A549 (cell line): Measurements from ENCODE around the gene BAHCC1. TPM values are rescaled to one million over a fixed set of nuclear protein-coding genes. Genes with fewer than 3 reads are reported as not detected.

ENCODE experiments used
- ATAC-seq, 2 experiments: fragments of 200-7000 bp in 1 of 2; fragments of >200 bp in 1 of 2; cut with Nextera tagmentation in 1 of 2; cut with Tn5 transposase in 1 of 2; 3 replicates each; pipeline versions ENCODE4 v1.8.0 to v1.9.1; 2018 to 2020; ENCODE audit warnings: mild to moderate bottlenecking in 1 of 2, moderate library complexity in 1 of 2
- CTCF ChIA-PET: fragments of 300-600 bp; sonication (Branson Sonifier 250); formaldehyde crosslinking; extraction: SDS; loops from one replicate; lab custom pipeline; 2021; ENCODE audit warnings: antibody characterized with exemption, inconsistent platforms; lab: Yijun Ruan, JAX
- POLR2A ChIA-PET: fragments of 350-600 bp; formaldehyde crosslinking; extraction: SDS; loops from one replicate; lab custom pipeline; 2021; ENCODE audit warnings: antibody characterized with exemption, inconsistent platforms; lab: Yijun Ruan, JAX
- DNase-seq, 2 experiments: peaks; one replicate each; pipeline versions ENCODE4 v3.0.0 to v3.0.0-alpha.2; 2011 to 2016; ENCODE audit warnings: low read depth in 1 of 2, low spot score in 1 of 2
- FAIRE-seq: peaks from 2 replicates; lab custom pipeline; 2011; peaks lifted over from hg19 to GRCh38; lab: Jason Lieb, UNC
- H3K27ac ChIP-seq, 2 experiments: fragments of >200 bp; sonication (Bioruptor Twin); formaldehyde crosslinking; 3 replicates each; pipeline ENCODE4 v1.5.1; 2016 to 2017
- H3K4me1 ChIP-seq: fragments of >200 bp; sonication (Bioruptor Twin); formaldehyde crosslinking; 3 replicates; pipeline ENCODE4 v1.6.1; 2016
- H3K4me2 ChIP-seq: fragments of >200 bp; sonication (Bioruptor Twin); formaldehyde crosslinking; 3 replicates; pipeline ENCODE4 v1.6.1; 2016
- H3K4me3 ChIP-seq: fragments of >200 bp; sonication (Bioruptor Twin); formaldehyde crosslinking; 3 replicates; pipeline ENCODE4 v1.5.1; 2016
- H3K9me3 ChIP-seq: fragments of >200 bp; sonication (Bioruptor Twin); formaldehyde crosslinking; 3 replicates; pipeline ENCODE4 v1.6.1; 2016
- BHLHE40 ChIP-seq: IDR thresholded peaks from 2 replicates; pipeline ENCODE4 v1.6.1; 2012; ENCODE audit warnings: low read depth, low read length, inconsistent platforms
- CBX8 ChIP-seq: fragments of 200-600 bp; sonication (generic); IDR thresholded peaks from 2 replicates; pipeline ENCODE4 v1.6.1; 2016
- CEBPB ChIP-seq, 2 experiments: fragments of >200 bp in 1 of 2; sonication (Bioruptor Twin) in 1 of 2; formaldehyde crosslinking in 1 of 2; IDR thresholded peaks; 2 replicates each; pipeline ENCODE4 v1.6.1; 2012 to 2016
- EHMT2 ChIP-seq: fragments of 200-600 bp; sonication (generic); IDR thresholded peaks from 2 replicates; pipeline ENCODE4 v1.6.1; 2016; ENCODE audit warnings: antibody characterized with exemption, low read depth, mild to moderate bottlenecking, moderate library complexity
- EP300 ChIP-seq, 2 experiments: fragments of >200 bp; sonication (Bioruptor Twin); formaldehyde crosslinking; IDR thresholded peaks; 2 replicates in 1 of 2; 3 replicates in 1 of 2; pipeline ENCODE4 v1.6.1; 2016 to 2017
- ESRRA ChIP-seq: fragments of 150-350 bp; IDR thresholded peaks from 2 replicates; pipeline ENCODE4 v1.6.1; 2014; ENCODE audit warnings: mild to moderate bottlenecking, low read length, borderline replicate concordance
- FOSL2 ChIP-seq, 2 experiments: fragments of 450-650 bp in 1 of 2; fragments of >200 bp in 1 of 2; sonication (Bioruptor Twin) in 1 of 2; formaldehyde crosslinking; IDR thresholded peaks; 2 replicates each; pipeline versions ENCODE4 v1.5.0 to v1.6.1; 2016 to 2020; ENCODE audit warnings: mild to moderate bottlenecking in 1 of 2, moderate library complexity in 1 of 2
- HEYL ChIP-seq: fragments of 250-450 bp; sonication (Bioruptor Pico); IDR thresholded peaks from 2 replicates; pipeline ENCODE4 v1.8.0; 2021; ENCODE audit warnings: mild to moderate bottlenecking, moderate library complexity
- JUNB ChIP-seq: fragments of >200 bp; sonication (Bioruptor Twin); formaldehyde crosslinking; IDR thresholded peaks from 2 replicates; pipeline ENCODE4 v1.6.1; 2016
- MAZ ChIP-seq: fragments of 150-350 bp; IDR thresholded peaks from 2 replicates; pipeline ENCODE4 v1.6.1; 2014; ENCODE audit warnings: antibody characterized with exemption, low read depth, low read length, borderline replicate concordance
- MYC ChIP-seq: IDR thresholded peaks from 2 replicates; pipeline ENCODE4 v1.6.1; 2012; ENCODE audit warnings: mild to moderate bottlenecking, inconsistent platforms, low read length, improper control_type of control experiment, borderline replicate concordance
- NFE2L2 ChIP-seq: fragments of 150-350 bp; conservative IDR thresholded peaks from 2 replicates; pipeline ENCODE4 v1.6.1; 2014; ENCODE audit warnings: low read length
- NPAS2 ChIP-seq: fragments of 250-450 bp; sonication (Bioruptor Pico); IDR thresholded peaks from 2 replicates; pipeline ENCODE4 v1.8.0; 2022; ENCODE audit warnings: mild to moderate bottlenecking, moderate library complexity, borderline replicate concordance
- NR3C1 ChIP-seq: fragments of >200 bp; sonication (Bioruptor Twin); formaldehyde crosslinking; IDR thresholded peaks from 3 replicates; pipeline ENCODE4 v1.6.1; 2017
- POLR2A ChIP-seq: IDR thresholded peaks from 2 replicates; pipeline ENCODE4 v1.6.1; 2012; ENCODE audit warnings: mild to moderate bottlenecking, low read length
- POLR2AphosphoS2 ChIP-seq: conservative IDR thresholded peaks from 2 replicates; pipeline ENCODE4 v1.6.1; 2012; ENCODE audit warnings: low read length, improper control_type of control experiment, inconsistent platforms
- RAD21 ChIP-seq, 2 experiments: fragments of >200 bp in 1 of 2; sonication (Bioruptor Twin) in 1 of 2; formaldehyde crosslinking in 1 of 2; IDR thresholded peaks in 1 of 2; conservative IDR thresholded peaks in 1 of 2; 2 replicates in 1 of 2; 3 replicates in 1 of 2; pipeline ENCODE4 v1.6.1; 2012 to 2018; ENCODE audit warnings: inconsistent platforms in 1 of 2
- RARB ChIP-seq: fragments of 250-450 bp; sonication (Bioruptor Pico); IDR thresholded peaks from 2 replicates; pipeline ENCODE4 v1.8.0; 2021; ENCODE audit warnings: mild to moderate bottlenecking, moderate library complexity
- RCOR1 ChIP-seq: fragments of 150-350 bp; IDR thresholded peaks from 2 replicates; pipeline ENCODE4 v1.6.1; 2014; ENCODE audit warnings: antibody characterized with exemption, low read length, low read depth
- RFX5 ChIP-seq: fragments of 450-650 bp; IDR thresholded peaks from 2 replicates; pipeline ENCODE4 v1.7.1; 2014; ENCODE audit warnings: antibody characterized with exemption, mild to moderate bottlenecking, moderate library complexity
- SMC3 ChIP-seq: fragments of >200 bp; sonication (Bioruptor Twin); formaldehyde crosslinking; IDR thresholded peaks from 3 replicates; pipeline ENCODE4 v1.6.1; 2018; ENCODE audit warnings: inconsistent platforms
- SREBF2 ChIP-seq: fragments of 450-650 bp; IDR thresholded peaks from 2 replicates; pipeline ENCODE4 v1.6.1; 2014; ENCODE audit warnings: mild to moderate bottlenecking, moderate library complexity
- TFCP2L1 ChIP-seq: fragments of 250-450 bp; sonication (Bioruptor Pico); IDR thresholded peaks from 2 replicates; pipeline ENCODE4 v1.5.0; 2021; ENCODE audit warnings: mild to moderate bottlenecking
- ZFP36 ChIP-seq: fragments of 450-650 bp; IDR thresholded peaks from 2 replicates; pipeline ENCODE4 v1.6.1; 2014; ENCODE audit warnings: borderline replicate concordance; ENCODE audit not compliant: partially characterized antibody
- ZNF302 ChIP-seq: fragments of 250-450 bp; sonication (Bioruptor Pico); IDR thresholded peaks from 2 replicates; pipeline ENCODE4 v1.9.0; 2021; ENCODE audit warnings: inconsistent platforms, mild to moderate bottlenecking, moderate library complexity
- WGBS: methylation state at CpG from one replicate; pipeline ENCODE4 v1.1.6; 2017; ENCODE audit errors: missing lambda C conversion rate; 5-methylcytosine and 5-hydroxymethylcytosine counted together
- polyA plus RNA-seq, 4 experiments: library from polyadenylated mRNA; depleted of rRNA in 3 of 4; stranded (reverse); fragments of >200 nt; fragmentation: RNase III in 1 of 4; extraction: RNeasy Plus Mini Kit Qiagen cat#74134 plus additional on column Dnase treatment in 1 of 4; gene quantifications; 2 replicates in 3 of 4; 3 replicates in 1 of 4; pipeline ENCODE4 v1.2.3, GENCODE V29; 2011 to 2017
- TF ChIP-seq, protein P1 (sequence below): IDR thresholded peaks from 2 replicates; pipeline ENCODE4 v1.6.1; 2012; ENCODE audit warnings: low read depth, borderline replicate concordance
- TF ChIP-seq, protein P2 (sequence below): fragments of 250-450 bp; sonication (Bioruptor Pico); IDR thresholded peaks from 2 replicates; pipeline ENCODE4 v1.5.0; 2021; ENCODE audit warnings: mild to moderate bottlenecking, moderate library complexity, borderline replicate concordance
- TF ChIP-seq, protein P3 (sequence below): fragments of >200 bp; sonication (Bioruptor Twin); formaldehyde crosslinking; IDR thresholded peaks from 3 replicates; pipeline ENCODE4 v1.5.1; 2016

Gene BAHCC1
- polyA plus RNA-seq, 2 of the 4 experiments (the other 2 are of a cell fraction) = 2.6 to 5.8 TPM

DNA sequence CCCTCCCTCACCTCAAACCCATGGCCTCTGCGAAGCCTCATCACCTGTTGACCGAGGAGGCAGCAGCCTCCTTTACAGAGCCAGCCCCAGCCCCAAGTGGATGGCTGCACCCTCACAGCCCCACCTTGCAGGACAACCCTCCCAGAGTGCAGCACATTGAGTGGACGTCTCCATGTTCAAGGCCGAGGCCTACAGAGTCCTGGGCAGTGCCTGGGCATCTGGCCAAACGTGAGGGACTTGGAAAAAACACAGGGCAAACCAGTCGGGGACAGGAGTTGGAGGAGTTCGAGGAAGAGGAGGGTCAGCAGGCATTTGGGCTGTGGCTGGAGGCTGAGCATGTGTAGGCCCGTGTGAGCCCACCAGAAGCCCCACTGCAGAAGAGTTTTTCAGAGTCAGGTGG lies 77.8 kb downstream of the BAHCC1 start:
- FAIRE-seq (no peak), ATAC-seq (no peak), DNase-seq (no peak)
- 80% methylated on average over 8 of the region's 8 CpGs for WGBS
- Histone ChIP-seq H3K4me3 (no peak overlapping the region), H3K9me3 (no peaks in the 10 kb centered on the region), H3K4me2 (no peak overlapping the region), H3K27ac (no peak overlapping the region), H3K4me1 (no peaks in the 10 kb centered on the region)
- TF ChIP-seq RCOR1 (no peak), NR3C1 (no peak), BHLHE40 (no peak), TFCP2L1 (no peak), RFX5 (no peak), CBX8 (no peak), POLR2A (no peak), ESRRA (no peak), SMC3 (no peak), NPAS2 (no peak), SREBF2 (no peak)
- ChIA-PET POLR2A (no interaction called here), CTCF (interaction anchor here (0.7 to 4.2 kb wide), 10 partner anchors 10 to 220 kb away, joined by 3 to 53 read pairs (median 5); no protein-coding TSS in a partner anchor)

DNA sequence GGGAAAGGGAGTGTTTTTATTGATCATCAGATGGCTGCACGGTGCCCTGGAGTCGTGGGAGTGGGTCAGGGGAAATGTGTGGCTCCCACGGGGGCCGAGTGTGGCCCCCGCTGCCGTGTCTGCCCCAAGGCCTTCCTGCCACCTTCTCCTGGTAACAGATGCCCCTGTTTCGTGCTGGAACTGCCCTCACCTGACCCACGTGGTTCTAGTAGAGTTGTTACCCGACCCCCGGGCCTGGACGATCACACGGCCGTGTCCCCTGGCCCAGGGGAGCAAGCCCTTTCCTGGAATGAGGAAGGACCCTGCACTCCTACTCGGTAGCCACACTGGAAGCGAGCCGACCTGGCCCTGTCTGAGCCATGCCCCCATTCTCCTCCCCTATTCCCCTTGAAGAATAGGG lies 79.7 kb downstream of the BAHCC1 start:
- no peak for TF ChIP-seq RAD21 (conservative IDR thresholded peaks at IDR 0.05 in 1 of 2, IDR thresholded peaks at IDR 0.05 in 1 of 2)
- TF ChIP-seq ESRRA = no peak
- TF ChIP-seq, protein P1, sequence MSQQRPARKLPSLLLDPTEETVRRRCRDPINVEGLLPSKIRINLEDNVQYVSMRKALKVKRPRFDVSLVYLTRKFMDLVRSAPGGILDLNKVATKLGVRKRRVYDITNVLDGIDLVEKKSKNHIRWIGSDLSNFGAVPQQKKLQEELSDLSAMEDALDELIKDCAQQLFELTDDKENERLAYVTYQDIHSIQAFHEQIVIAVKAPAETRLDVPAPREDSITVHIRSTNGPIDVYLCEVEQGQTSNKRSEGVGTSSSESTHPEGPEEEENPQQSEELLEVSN = no peak
- TF ChIP-seq, protein P2, sequence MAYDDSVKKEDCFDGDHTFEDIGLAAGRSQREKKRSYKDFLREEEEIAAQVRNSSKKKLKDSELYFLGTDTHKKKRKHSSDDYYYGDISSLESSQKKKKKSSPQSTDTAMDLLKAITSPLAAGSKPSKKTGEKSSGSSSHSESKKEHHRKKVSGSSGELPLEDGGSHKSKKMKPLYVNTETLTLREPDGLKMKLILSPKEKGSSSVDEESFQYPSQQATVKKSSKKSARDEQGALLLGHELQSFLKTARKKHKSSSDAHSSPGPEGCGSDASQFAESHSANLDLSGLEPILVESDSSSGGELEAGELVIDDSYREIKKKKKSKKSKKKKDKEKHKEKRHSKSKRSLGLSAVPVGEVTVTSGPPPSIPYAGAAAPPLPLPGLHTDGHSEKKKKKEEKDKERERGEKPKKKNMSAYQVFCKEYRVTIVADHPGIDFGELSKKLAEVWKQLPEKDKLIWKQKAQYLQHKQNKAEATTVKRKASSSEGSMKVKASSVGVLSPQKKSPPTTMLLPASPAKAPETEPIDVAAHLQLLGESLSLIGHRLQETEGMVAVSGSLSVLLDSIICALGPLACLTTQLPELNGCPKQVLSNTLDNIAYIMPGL (CRISPR knock-in tag) = no peak
- TF ChIP-seq MAZ = no peak
- no peak for TF ChIP-seq JUNB
- TF ChIP-seq FOSL2 (IDR thresholded peaks at IDR 0.05) = no peak
- TF ChIP-seq FOSL2 (CRISPR knock-in tag; IDR thresholded peaks at IDR 0.05) = no peak
- TF ChIP-seq ZNF302 (CRISPR knock-in tag) = no peak
- no peak for TF ChIP-seq HEYL (CRISPR knock-in tag)
- no peak for TF ChIP-seq TFCP2L1
- no peak overlapping the region for H3K4me3 ChIP-seq
- DNase-seq (no peak), ATAC-seq (no peak), FAIRE-seq (no peak)
- ChIA-PET POLR2A (no interaction called here), CTCF (interaction anchor here (1.0 to 4.2 kb wide), 7 partner anchors 8 to 333 kb away, joined by 3 to 53 read pairs (median 4); partner anchors contain the start of gene SLC38A10)
- H3K4me2 ChIP-seq = no peak overlapping the region
- H3K27ac ChIP-seq = no peak overlapping the region
- no peaks in the 10 kb centered on the region for H3K9me3 ChIP-seq
- peaks cover under 1% of the 10 kb centered on the region; the same call in 1 of the 3 replicates for H3K4me1 ChIP-seq
- WGBS = 74% methylated on average over 16 of the region's 16 CpGs

DNA sequence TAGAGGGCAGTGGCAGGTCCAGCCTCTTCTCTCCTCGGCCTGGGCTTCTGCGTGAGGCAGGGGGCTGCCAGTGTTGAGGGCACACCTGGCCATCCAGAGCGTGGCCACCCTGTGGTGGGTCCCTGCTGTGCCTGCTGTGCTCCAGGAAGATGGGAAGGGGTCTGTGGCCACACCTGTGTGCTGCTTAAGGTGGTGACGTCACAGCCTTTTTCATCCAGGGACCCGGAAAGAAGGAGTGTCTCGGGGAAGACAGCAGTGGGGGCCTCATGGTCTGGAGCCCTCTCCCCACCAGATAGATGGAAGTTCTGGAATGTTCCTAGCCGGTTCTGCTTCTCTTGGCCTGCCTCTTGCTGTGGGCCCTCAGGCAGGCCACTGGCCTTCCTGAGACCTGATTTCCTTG lies 80.8 kb downstream of the BAHCC1 start:
- Histone ChIP-seq H3K27ac (no peak overlapping the region), H3K9me3 (no peaks in the 10 kb centered on the region), H3K4me2 (no peak overlapping the region), H3K4me1 (peaks cover 12% of the 10 kb centered on the region; the same call in 2 of the 3 replicates), H3K4me3 (no peak overlapping the region)
- FAIRE-seq (no peak), ATAC-seq (no peak), DNase-seq (no peak)
- TF ChIP-seq, protein P3, sequence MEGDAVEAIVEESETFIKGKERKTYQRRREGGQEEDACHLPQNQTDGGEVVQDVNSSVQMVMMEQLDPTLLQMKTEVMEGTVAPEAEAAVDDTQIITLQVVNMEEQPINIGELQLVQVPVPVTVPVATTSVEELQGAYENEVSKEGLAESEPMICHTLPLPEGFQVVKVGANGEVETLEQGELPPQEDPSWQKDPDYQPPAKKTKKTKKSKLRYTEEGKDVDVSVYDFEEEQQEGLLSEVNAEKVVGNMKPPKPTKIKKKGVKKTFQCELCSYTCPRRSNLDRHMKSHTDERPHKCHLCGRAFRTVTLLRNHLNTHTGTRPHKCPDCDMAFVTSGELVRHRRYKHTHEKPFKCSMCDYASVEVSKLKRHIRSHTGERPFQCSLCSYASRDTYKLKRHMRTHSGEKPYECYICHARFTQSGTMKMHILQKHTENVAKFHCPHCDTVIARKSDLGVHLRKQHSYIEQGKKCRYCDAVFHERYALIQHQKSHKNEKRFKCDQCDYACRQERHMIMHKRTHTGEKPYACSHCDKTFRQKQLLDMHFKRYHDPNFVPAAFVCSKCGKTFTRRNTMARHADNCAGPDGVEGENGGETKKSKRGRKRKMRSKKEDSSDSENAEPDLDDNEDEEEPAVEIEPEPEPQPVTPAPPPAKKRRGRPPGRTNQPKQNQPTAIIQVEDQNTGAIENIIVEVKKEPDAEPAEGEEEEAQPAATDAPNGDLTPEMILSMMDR = no peak
- TF ChIP-seq MYC (no peak), EHMT2 (no peak), CEBPB (IDR thresholded peaks at IDR 0.05) (no peak), ZFP36 (no peak), NFE2L2 (no peak), JUNB (no peak), EP300 (IDR thresholded peaks at IDR 0.05) (no peak), RARB (CRISPR knock-in tag) (no peak), POLR2AphosphoS2 (no peak)
- TF ChIP-seq, protein P2 (CRISPR knock-in tag) = no peak
- ChIA-PET POLR2A (no interaction called here), CTCF (interaction anchor here (1.2 to 2.4 kb wide), 2 partner anchors 35 to 47 kb away, joined by 3 to 7 read pairs; no protein-coding TSS in a partner anchor)
- WGBS = 88% methylated on average over 7 of the region's 7 CpGs
